SK-N-SH (cell line): ENCODE measurements around the gene PTBP1. TPM values are rescaled to one million over a fixed set of nuclear protein-coding genes. Genes with fewer than 3 reads are reported as not detected.
"Not testable (repeated sequence)": the region's sequence is repeated elsewhere in the genome, so short reads cannot be mapped to it uniquely, and the experiment has no call there.

Source experiments
- CTCF ChIA-PET: fragments of 300-600, 350-600 bp; formaldehyde crosslinking; extraction: SDS; loops from one replicate; lab custom pipeline; 2021; lab: Yijun Ruan, JAX
- POLR2A ChIA-PET: fragments of 350-600 bp; sonication (Branson Sonifier 250); formaldehyde crosslinking; extraction: SDS; loops from one replicate; lab custom pipeline; 2020; ENCODE audit warnings: antibody characterized with exemption, inconsistent platforms; lab: Yijun Ruan, JAX
- DNase-seq: peaks from one replicate; pipeline ENCODE4 v3.0.0; 2012
- H2AFZ ChIP-seq: fragments of 200-600 bp; sonication (generic); 2 replicates; pipeline ENCODE4 v1.8.1; 2016; ENCODE audit warnings: antibody characterized with exemption, mild to moderate bottlenecking, low read depth
- H3F3A ChIP-seq: fragments of 200-600 bp; sonication (generic); replicated peaks from 2 replicates; pipeline ENCODE3; 2016; ENCODE audit warnings: antibody characterized with exemption, mild to moderate bottlenecking; ENCODE audit not compliant: insufficient read depth
- H3K27ac ChIP-seq, 2 experiments: fragments of 200-500 bp in 1 of 2; fragments of 200-600 bp in 1 of 2; sonication (Bioruptor generic) in 1 of 2; sonication (generic), shearing (Covaris generic) in 1 of 2; 2 replicates each; pipeline versions ENCODE4 v1.5.1 to v1.6.1; 2014 to 2016; ENCODE audit warnings: low read depth in 2 of 2, inconsistent platforms in 1 of 2, low read length in 1 of 2, mild to moderate bottlenecking in 1 of 2, mixed read lengths in 1 of 2
- H3K27me3 ChIP-seq: fragments of 200-600 bp; sonication (generic), shearing (Covaris generic); 2 replicates; pipeline ENCODE4 v1.6.1; 2016; ENCODE audit warnings: mixed run types; ENCODE audit not compliant: insufficient read depth
- H3K36me3 ChIP-seq, 2 experiments: fragments of 200-500 bp in 1 of 2; fragments of 200-600 bp in 1 of 2; sonication (Bioruptor generic) in 1 of 2; sonication (generic) in 1 of 2; replicated peaks in 1 of 2; 2 replicates each; pipeline versions ENCODE3 to v1.5.1; 2014 to 2016; ENCODE audit warnings: low read length in 1 of 2, mild to moderate bottlenecking in 1 of 2; ENCODE audit not compliant: insufficient read depth in 2 of 2, control insufficient read depth in 1 of 2
- H3K4me1 ChIP-seq, 2 experiments: fragments of 200-500 bp in 1 of 2; fragments of 200-600 bp in 1 of 2; sonication (Bioruptor generic) in 1 of 2; sonication (generic), shearing (Covaris generic) in 1 of 2; 2 replicates each; pipeline versions ENCODE4 v1.5.1 to v1.6.1; 2014 to 2016; ENCODE audit warnings: low read depth in 1 of 2, low read length in 1 of 2, mixed run types in 1 of 2; ENCODE audit not compliant: insufficient read depth in 2 of 2, control insufficient read depth in 1 of 2
- H3K4me2 ChIP-seq: fragments of 200-600 bp; sonication (generic), shearing (Covaris generic); 2 replicates; pipeline ENCODE4 v1.6.1; 2017; ENCODE audit warnings: mixed run types
- H3K4me3 ChIP-seq, 2 experiments: fragments of 200-500 bp in 1 of 2; fragments of 200-600 bp in 1 of 2; sonication (Bioruptor generic) in 1 of 2; sonication (generic), shearing (Covaris generic) in 1 of 2; 2 replicates each; pipeline versions ENCODE4 v1.5.1 to v1.8.1; 2014 to 2016; ENCODE audit warnings: low read depth in 2 of 2, inconsistent platforms in 1 of 2, low read length in 1 of 2, mild to moderate bottlenecking in 1 of 2, mixed read lengths in 1 of 2, moderate library complexity in 1 of 2
- H3K79me2 ChIP-seq: fragments of 200-600 bp; sonication (generic); 2 replicates; pipeline ENCODE4 v1.8.1; 2017; ENCODE audit warnings: mild to moderate bottlenecking; ENCODE audit not compliant: insufficient read depth
- H3K9ac ChIP-seq: fragments of 200-600 bp; sonication (generic); 2 replicates; pipeline ENCODE4 v1.6.1; 2017; ENCODE audit warnings: mixed run types
- H3K9me2 ChIP-seq: fragments of 200-600 bp; sonication (generic); 2 replicates; pipeline ENCODE4 v1.6.1; 2017; ENCODE audit warnings: mixed run types
- H3K9me3 ChIP-seq: fragments of 200-600 bp; sonication (generic); 2 replicates; pipeline ENCODE4 v1.6.1; 2017; ENCODE audit warnings: mixed run types, mild to moderate bottlenecking, moderate library complexity
- H4K20me1 ChIP-seq: fragments of 200-600 bp; sonication (generic); 2 replicates; pipeline ENCODE4 v1.6.1; 2017; ENCODE audit warnings: mild to moderate bottlenecking, mixed run types; ENCODE audit not compliant: insufficient read depth
- ELF1 ChIP-seq: IDR thresholded peaks from 2 replicates; pipeline ENCODE4 v1.4.0; 2012
- EP300 ChIP-seq, 2 experiments: IDR thresholded peaks; 2 replicates each; pipeline versions ENCODE4 v1.4.0 to v1.6.1; 2012; ENCODE audit warnings: borderline replicate concordance in 1 of 2, low read depth in 1 of 2, low read length in 1 of 2
- FOSL2 ChIP-seq: IDR thresholded peaks from 2 replicates; pipeline ENCODE4 v1.4.0; 2012; ENCODE audit warnings: low read depth, mild to moderate bottlenecking, moderate library complexity, borderline replicate concordance
- FOXJ3 ChIP-seq: sonication (generic); formaldehyde crosslinking; IDR thresholded peaks from 2 replicates; pipeline ENCODE4 v1.5.1; 2020; ENCODE audit warnings: mild to moderate bottlenecking, missing genetic modification reagents
- FOXM1 ChIP-seq: IDR thresholded peaks from 2 replicates; pipeline ENCODE4 v1.4.0; 2012; ENCODE audit warnings: low read depth, mild to moderate bottlenecking
- GABPA ChIP-seq: IDR thresholded peaks from 2 replicates; pipeline ENCODE4 v1.4.0; 2012; ENCODE audit warnings: low read depth, mild to moderate bottlenecking
- GATA2 ChIP-seq: sonication (generic); formaldehyde crosslinking; IDR thresholded peaks from 2 replicates; pipeline ENCODE4 v1.5.0; 2020; ENCODE audit warnings: mild to moderate bottlenecking, missing genetic modification reagents
- IRF3 ChIP-seq: fragments of 150-350 bp; IDR thresholded peaks from 2 replicates; pipeline ENCODE4 v1.6.1; 2016; ENCODE audit warnings: mild to moderate bottlenecking, low read depth, low read length
- JUND ChIP-seq: IDR thresholded peaks from 2 replicates; pipeline ENCODE4 v1.4.0; 2012
- NFIC ChIP-seq: IDR thresholded peaks from 2 replicates; pipeline ENCODE4 v1.4.0; 2012; ENCODE audit warnings: borderline replicate concordance
- NRF1 ChIP-seq: IDR thresholded peaks from 2 replicates; pipeline ENCODE4 v1.6.1; 2012; ENCODE audit warnings: low read depth, mild to moderate bottlenecking, low read length
- POLR2AphosphoS5 ChIP-seq: IDR thresholded peaks from 2 replicates; pipeline ENCODE4 v1.6.1; 2012; ENCODE audit warnings: low read depth, low read length
- REST ChIP-seq: IDR thresholded peaks from 2 replicates; pipeline ENCODE4 v1.6.1; 2012; ENCODE audit warnings: mild to moderate bottlenecking, low read depth, low read length, moderate library complexity
- TCF12 ChIP-seq: IDR thresholded peaks from 2 replicates; pipeline ENCODE4 v1.4.0; 2012
- TEAD4 ChIP-seq: IDR thresholded peaks from 2 replicates; pipeline ENCODE4 v1.4.0; 2012; ENCODE audit warnings: mild to moderate bottlenecking, borderline replicate concordance; ENCODE audit not compliant: insufficient read depth
- WGBS: methylation state at CpG from one replicate; pipeline ENCODE4 v1.1.6; 2017; ENCODE audit warnings: low lambda C conversion rate; 5-methylcytosine and 5-hydroxymethylcytosine counted together
- polyA plus RNA-seq, 3 experiments: library from polyadenylated mRNA; depleted of rRNA; stranded (reverse); fragments of >200 nt; gene quantifications; 2 replicates each; pipeline ENCODE4 v1.2.3, GENCODE V29; 2012
- TF ChIP-seq, protein P1 (sequence below): fragments of 150-350 bp; IDR thresholded peaks from 2 replicates; pipeline ENCODE4 v1.6.1; 2017; ENCODE audit warnings: antibody characterized with exemption, low read length, low read depth, borderline replicate concordance
- TF ChIP-seq, protein P2 (sequence below): IDR thresholded peaks from 2 replicates; pipeline ENCODE4 v1.4.0; 2012; ENCODE audit warnings: low read depth, borderline replicate concordance
- TF ChIP-seq, protein P3 (sequence below): fragments of 200-600 bp; sonication (generic); IDR thresholded peaks from 2 replicates; pipeline ENCODE4 v1.6.1; 2017; ENCODE audit warnings: antibody characterized with exemption, mild to moderate bottlenecking, moderate library complexity
- TF ChIP-seq, protein P4 (sequence below): IDR thresholded peaks from 2 replicates; pipeline ENCODE4 v1.4.0; 2012; ENCODE audit warnings: low read depth, borderline replicate concordance

PTBP1 gene
- polyA plus RNA-seq, 1 of the 3 experiments (the other 2 are of a cell fraction) = 243 TPM

GRCh38 chr19:853014-853585 lies 55.8 kb downstream of the PTBP1 start:
- H3K4me1 ChIP-seq = peaks cover 0 to 8% of the 10 kb centered on the region in 2 experiments; a peak in 1 of 4 replicates
- 25% methylated on average over 12 of the region's 67 CpGs for whole genome bisulfite sequencing
- CTCF ChIA-PET = interaction anchor here (1.6 kb wide), 1 partner anchor 11 kb away, joined by 6 read pairs; no protein-coding TSS in a partner anchor
- POLR2A ChIA-PET = no interaction called here
- H3K4me3 ChIP-seq = no peak overlapping the region
- no peak overlapping the region for H3K27ac ChIP-seq
- H3K36me3 ChIP-seq = no peaks in the 10 kb centered on the region
- no peak overlapping the region for H2AFZ ChIP-seq
- H4K20me1 ChIP-seq = no peaks in the 10 kb centered on the region
- TF ChIP-seq NFIC (no peak), NRF1 (no peak), POLR2AphosphoS5 (no peak), JUND (no peak), IRF3 (no peak), ELF1 (no peak), FOXM1 (no peak), REST (no peak), FOSL2 (no peak), GABPA (no peak), GATA2 (CRISPR knock-in tag) (no peak), TCF12 (no peak), EP300 (IDR thresholded peaks at IDR 0.05; ENCODE audit: borderline replicate concordance in 1 of 2, low read depth in 1 of 2, low read length in 1 of 2) (no peak), FOXJ3 (CRISPR knock-in tag) (no peak), TEAD4 (no peak)
- TF ChIP-seq, protein P1, sequence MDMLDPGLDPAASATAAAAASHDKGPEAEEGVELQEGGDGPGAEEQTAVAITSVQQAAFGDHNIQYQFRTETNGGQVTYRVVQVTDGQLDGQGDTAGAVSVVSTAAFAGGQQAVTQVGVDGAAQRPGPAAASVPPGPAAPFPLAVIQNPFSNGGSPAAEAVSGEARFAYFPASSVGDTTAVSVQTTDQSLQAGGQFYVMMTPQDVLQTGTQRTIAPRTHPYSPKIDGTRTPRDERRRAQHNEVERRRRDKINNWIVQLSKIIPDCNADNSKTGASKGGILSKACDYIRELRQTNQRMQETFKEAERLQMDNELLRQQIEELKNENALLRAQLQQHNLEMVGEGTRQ = no peak
- TF ChIP-seq, protein P2, sequence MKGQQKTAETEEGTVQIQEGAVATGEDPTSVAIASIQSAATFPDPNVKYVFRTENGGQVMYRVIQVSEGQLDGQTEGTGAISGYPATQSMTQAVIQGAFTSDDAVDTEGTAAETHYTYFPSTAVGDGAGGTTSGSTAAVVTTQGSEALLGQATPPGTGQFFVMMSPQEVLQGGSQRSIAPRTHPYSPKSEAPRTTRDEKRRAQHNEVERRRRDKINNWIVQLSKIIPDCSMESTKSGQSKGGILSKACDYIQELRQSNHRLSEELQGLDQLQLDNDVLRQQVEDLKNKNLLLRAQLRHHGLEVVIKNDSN = no peak
- TF ChIP-seq, protein P3, sequence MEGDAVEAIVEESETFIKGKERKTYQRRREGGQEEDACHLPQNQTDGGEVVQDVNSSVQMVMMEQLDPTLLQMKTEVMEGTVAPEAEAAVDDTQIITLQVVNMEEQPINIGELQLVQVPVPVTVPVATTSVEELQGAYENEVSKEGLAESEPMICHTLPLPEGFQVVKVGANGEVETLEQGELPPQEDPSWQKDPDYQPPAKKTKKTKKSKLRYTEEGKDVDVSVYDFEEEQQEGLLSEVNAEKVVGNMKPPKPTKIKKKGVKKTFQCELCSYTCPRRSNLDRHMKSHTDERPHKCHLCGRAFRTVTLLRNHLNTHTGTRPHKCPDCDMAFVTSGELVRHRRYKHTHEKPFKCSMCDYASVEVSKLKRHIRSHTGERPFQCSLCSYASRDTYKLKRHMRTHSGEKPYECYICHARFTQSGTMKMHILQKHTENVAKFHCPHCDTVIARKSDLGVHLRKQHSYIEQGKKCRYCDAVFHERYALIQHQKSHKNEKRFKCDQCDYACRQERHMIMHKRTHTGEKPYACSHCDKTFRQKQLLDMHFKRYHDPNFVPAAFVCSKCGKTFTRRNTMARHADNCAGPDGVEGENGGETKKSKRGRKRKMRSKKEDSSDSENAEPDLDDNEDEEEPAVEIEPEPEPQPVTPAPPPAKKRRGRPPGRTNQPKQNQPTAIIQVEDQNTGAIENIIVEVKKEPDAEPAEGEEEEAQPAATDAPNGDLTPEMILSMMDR = no peak
- TF ChIP-seq, protein P4, sequence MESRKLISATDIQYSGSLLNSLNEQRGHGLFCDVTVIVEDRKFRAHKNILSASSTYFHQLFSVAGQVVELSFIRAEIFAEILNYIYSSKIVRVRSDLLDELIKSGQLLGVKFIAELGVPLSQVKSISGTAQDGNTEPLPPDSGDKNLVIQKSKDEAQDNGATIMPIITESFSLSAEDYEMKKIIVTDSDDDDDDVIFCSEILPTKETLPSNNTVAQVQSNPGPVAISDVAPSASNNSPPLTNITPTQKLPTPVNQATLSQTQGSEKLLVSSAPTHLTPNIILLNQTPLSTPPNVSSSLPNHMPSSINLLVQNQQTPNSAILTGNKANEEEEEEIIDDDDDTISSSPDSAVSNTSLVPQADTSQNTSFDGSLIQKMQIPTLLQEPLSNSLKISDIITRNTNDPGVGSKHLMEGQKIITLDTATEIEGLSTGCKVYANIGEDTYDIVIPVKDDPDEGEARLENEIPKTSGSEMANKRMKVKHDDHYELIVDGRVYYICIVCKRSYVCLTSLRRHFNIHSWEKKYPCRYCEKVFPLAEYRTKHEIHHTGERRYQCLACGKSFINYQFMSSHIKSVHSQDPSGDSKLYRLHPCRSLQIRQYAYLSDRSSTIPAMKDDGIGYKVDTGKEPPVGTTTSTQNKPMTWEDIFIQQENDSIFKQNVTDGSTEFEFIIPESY = no peak
- H3K9me3 ChIP-seq = no peaks in the 10 kb centered on the region
- DNase-seq = no peak
- H3K4me2 ChIP-seq = no peak overlapping the region
- no peaks in the 10 kb centered on the region for H3K79me2 ChIP-seq
- no peak overlapping the region for H3K9ac ChIP-seq
- H3F3A ChIP-seq = peaks cover 9% of the 10 kb centered on the region
- peaks cover 51% of the 10 kb centered on the region for H3K27me3 ChIP-seq
- no peaks in the 10 kb centered on the region for H3K9me2 ChIP-seq

- POLR2A ChIA-PET, H4K20me1 ChIP-seq, H3K36me3 ChIP-seq, H3K9ac ChIP-seq, H2AFZ ChIP-seq, H3K9me2 ChIP-seq, H3K4me3 ChIP-seq, H3K79me2 ChIP-seq, H3K4me1 ChIP-seq, H3K9me3 ChIP-seq, CTCF ChIA-PET, H3F3A ChIP-seq, DNase-seq, H3K27ac ChIP-seq, H3K4me2 ChIP-seq: not testable (repeated sequence)
- H3K27me3 ChIP-seq = peaks cover 46% of the 10 kb centered on the region
- 47% methylated on average over 11 of the region's 17 CpGs for WGBS
These were observed 56.5 kb downstream of the PTBP1 start for GRCh38 chr19:853614-854220.
